Endothelial cell of umbilical vein (primary cell): ENCODE results near the gene GLDN. TPM values are rescaled to one million over a fixed set of nuclear protein-coding genes. Genes with fewer than 3 reads are reported as not detected.

Experiments used
- BruUV-seq: library from RNA; stranded (reverse); fragments of 400-500 nt; replicated peaks from 2 replicates; lab custom pipeline; 2021; lab: Mats Ljungman, UMichigan
- CTCF ChIA-PET: fragments of 300-600, 350-600 bp; sonication (Branson Sonifier 250); formaldehyde crosslinking; loops from one replicate; lab custom pipeline; 2021; ENCODE audit warnings: antibody characterized with exemption, inconsistent platforms; lab: Charles Lee
- POLR2A ChIA-PET: fragments of 300-600, 350-600 bp; sonication (Branson Sonifier 250); formaldehyde crosslinking; loops from one replicate; lab custom pipeline; 2021; ENCODE audit warnings: antibody characterized with exemption, inconsistent platforms; lab: Charles Lee
- DNase-seq: peaks from one replicate; pipeline ENCODE4 v3.0.0-alpha.2; 2011; ENCODE audit warnings: low read depth, low spot score
- FAIRE-seq: peaks from 2 replicates; lab custom pipeline; 2011; peaks lifted over from hg19 to GRCh38; lab: Jason Lieb, UNC
- H2AFZ ChIP-seq: 2 replicates; pipeline ENCODE4 v1.6.0; 2012; ENCODE audit warnings: low read depth, low read length, control low read depth, inconsistent platforms
- H3K27ac ChIP-seq: 2 replicates; pipeline ENCODE4 v1.5.1; 2011; ENCODE audit warnings: low read depth, mild to moderate bottlenecking, control low read depth, low read length, moderate library complexity; ENCODE audit not compliant: insufficient read depth
- H3K27me3 ChIP-seq, 2 experiments: 2 replicates each; pipeline versions ENCODE4 v1.6.0 to v1.6.1; 2011; ENCODE audit warnings: low read length in 2 of 2, mixed read lengths in 1 of 2; ENCODE audit not compliant: control insufficient read depth in 2 of 2, insufficient read depth in 2 of 2
- H3K36me3 ChIP-seq, 2 experiments: 2 replicates in 1 of 2; 3 replicates in 1 of 2; pipeline ENCODE4 v1.5.1; 2011; ENCODE audit warnings: low read length in 2 of 2, mild to moderate bottlenecking in 1 of 2, moderate library complexity in 1 of 2; ENCODE audit not compliant: control insufficient read depth in 2 of 2, insufficient read depth in 2 of 2; ENCODE audit errors: extremely low read depth in 1 of 2
- H3K4me1 ChIP-seq: 3 replicates; pipeline ENCODE4 v1.5.1; 2011; ENCODE audit warnings: mild to moderate bottlenecking, low read length; ENCODE audit not compliant: control insufficient read depth, insufficient read depth; ENCODE audit errors: extremely low read depth
- H3K4me2 ChIP-seq: 2 replicates; pipeline ENCODE4 v1.6.1; 2011; ENCODE audit warnings: low read length, control low read depth, mixed read lengths; ENCODE audit not compliant: insufficient read depth
- H3K4me3 ChIP-seq, 3 experiments: fragments of 200-600 bp in 1 of 3; sonication (generic), shearing (Covaris generic) in 1 of 3; replicated peaks in 1 of 3; 2 replicates each; pipeline ENCODE4 v1.5.1; 2011 to 2016; ENCODE audit warnings: control low read depth in 3 of 3, low read length in 3 of 3, mild to moderate bottlenecking in 2 of 3, inconsistent platforms in 1 of 3, low read depth in 1 of 3, moderate library complexity in 1 of 3; ENCODE audit not compliant: insufficient read depth in 1 of 3
- H3K79me2 ChIP-seq: 2 replicates; pipeline ENCODE4 v1.6.0; 2012; ENCODE audit warnings: low read length, inconsistent platforms; ENCODE audit not compliant: control insufficient read depth, insufficient read depth
- H3K9ac ChIP-seq: replicated peaks from 2 replicates; pipeline ENCODE3; 2011; ENCODE audit warnings: low read length, control low read depth; ENCODE audit not compliant: insufficient read depth; ENCODE audit errors: extremely low read depth
- H3K9me1 ChIP-seq: replicated peaks from 3 replicates; pipeline ENCODE4 v1.6.0; 2011; ENCODE audit warnings: mild to moderate bottlenecking, low read length; ENCODE audit not compliant: control insufficient read depth, insufficient read depth; ENCODE audit errors: extremely low read depth
- H3K9me3 ChIP-seq: replicated peaks from 2 replicates; pipeline ENCODE4 v1.5.1; 2012; ENCODE audit warnings: low read length, inconsistent platforms; ENCODE audit not compliant: control insufficient read depth, insufficient read depth
- H4K20me1 ChIP-seq: replicated peaks from 2 replicates; pipeline ENCODE3; 2011; ENCODE audit warnings: mild to moderate bottlenecking, low read length; ENCODE audit not compliant: control insufficient read depth, insufficient read depth; ENCODE audit errors: extremely low read depth
- EZH2 ChIP-seq: IDR thresholded peaks from 2 replicates; pipeline ENCODE4 v1.6.1; 2012; ENCODE audit warnings: borderline replicate concordance, low read depth, mild to moderate bottlenecking, moderate library complexity, low read length, inconsistent platforms; ENCODE audit not compliant: severe bottlenecking
- FOS ChIP-seq: IDR thresholded peaks from 2 replicates; pipeline ENCODE4 v1.6.1; 2011; ENCODE audit warnings: mild to moderate bottlenecking, low read length, moderate library complexity, borderline replicate concordance; ENCODE audit not compliant: insufficient read depth
- GATA2 ChIP-seq: IDR thresholded peaks from 2 replicates; pipeline ENCODE4 v1.7.0; 2011; ENCODE audit warnings: low read depth, mild to moderate bottlenecking, moderate library complexity, mixed read lengths, low read length; ENCODE audit not compliant: insufficient read length, insufficient read depth
- JUN ChIP-seq: IDR thresholded peaks from 2 replicates; pipeline ENCODE4 v1.6.1; 2011; ENCODE audit warnings: borderline replicate concordance, low read depth; ENCODE audit not compliant: insufficient read length, insufficient read depth
- MYC ChIP-seq: IDR thresholded peaks from one replicate; pipeline ENCODE4 v1.6.1; 2011; ENCODE audit warnings: mild to moderate bottlenecking, low read depth, low read length
- POLR2AphosphoS5 ChIP-seq: IDR thresholded peaks from 2 replicates; pipeline ENCODE4 v1.6.1; 2012; ENCODE audit warnings: low read depth, mild to moderate bottlenecking, control low read depth, low read length, moderate library complexity; ENCODE audit not compliant: insufficient read depth
- dilution Hi-C: fragments of 300-500 bp; cut with MboI; formaldehyde crosslinking; loops from one replicate; pipeline ENCODE4 v1.15.0; 2019; ENCODE audit warnings: low sequenced_read_pairs; ENCODE audit not compliant: extremely low pct_ligation_motif_present
- intact Hi-C: fragments of 100-400 bp; cut with micrococcal nuclease; formaldehyde crosslinking; loops from one replicate; pipeline ENCODE4 v1.10.0; 2022
- polyA plus RNA-seq, 4 experiments: library from polyadenylated mRNA; depleted of rRNA in 3 of 4; stranded (reverse) in 3 of 4; unstranded in 1 of 4; fragments of >200 nt; gene quantifications; 2 replicates each; pipeline versions ENCODE4 v1.2.1 to v1.2.3, GENCODE V29; 2011 to 2012; ENCODE audit warnings: missing spikeins in 1 of 4
- total RNA-seq: library from RNA; stranded (reverse); gene quantifications from 2 replicates; pipeline ENCODE4 v1.2.3, GENCODE V29; 2021
- TF ChIP-seq, protein P1 (sequence below): IDR thresholded peaks from 2 replicates; pipeline ENCODE4 v1.6.1; 2011; ENCODE audit not compliant: insufficient read depth, insufficient read length
- TF ChIP-seq, protein P2 (sequence below), 2 donors: IDR thresholded peaks; 1 replicate in 1 of 2; 2 replicates in 1 of 2; pipeline ENCODE4 v1.5.1; 2011; ENCODE audit warnings: low read length in 2 of 2, mild to moderate bottlenecking in 2 of 2, moderate library complexity in 2 of 2, control low read depth in 1 of 2, inconsistent platforms in 1 of 2, low read depth in 1 of 2; ENCODE audit not compliant: insufficient read depth in 1 of 2; ENCODE audit errors: extremely low read depth in 1 of 2

GLDN gene
- total and polyA plus RNA-seq, 2 donors (not counting 3 experiments of a cell fraction or from before 2014, with no cell fraction given) = not detected

DNA sequence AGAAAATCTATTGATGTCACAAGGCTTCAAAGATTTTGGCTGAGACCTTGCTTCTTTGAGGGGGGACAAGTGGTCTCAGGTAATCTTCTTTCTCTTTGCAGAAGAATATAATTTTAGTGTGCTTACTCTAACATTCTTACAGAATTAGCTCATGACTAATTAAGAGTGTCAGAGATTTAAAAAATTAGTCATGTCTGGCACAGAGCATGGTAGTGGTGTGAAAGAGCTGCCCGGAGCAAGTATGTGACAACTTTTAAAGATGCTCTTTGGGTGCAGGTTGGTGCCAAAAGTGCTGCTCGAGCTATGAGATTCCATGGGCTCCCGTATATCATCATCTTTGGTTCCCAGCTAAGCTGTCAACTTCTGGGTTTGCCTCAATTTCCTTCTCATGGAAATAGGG is 34.1 kb upstream of the GLDN start:
- no TSS peak for BruUV-seq
- H3K4me1 ChIP-seq = no peaks in the 10 kb centered on the region
- H4K20me1 ChIP-seq = no peaks in the 10 kb centered on the region
- H3K27me3 ChIP-seq = peaks cover 80 to 87% of the 10 kb centered on the region in 2 experiments
- no peak overlapping the region for H3K9ac ChIP-seq
- no peak overlapping the region for H2AFZ ChIP-seq
- H3K4me3 ChIP-seq = no peak overlapping the region
- H3K27ac ChIP-seq = no peak overlapping the region
- no peaks in the 10 kb centered on the region for H3K36me3 ChIP-seq
- H3K79me2 ChIP-seq = no peaks in the 10 kb centered on the region
- DNase-seq (no peak), FAIRE-seq (no peak)
- ChIA-PET CTCF (interaction anchor here (1.3 to 1.6 kb wide), 3 partner anchors 26 to 282 kb away, joined by 3 to 5 read pairs (median 4); no protein-coding TSS in a partner anchor), POLR2A (no interaction called here)
- TF ChIP-seq EZH2 (no peak), JUN (no peak), GATA2 (no peak), POLR2AphosphoS5 (no peak), MYC (no peak), FOS (no peak)
- TF ChIP-seq, protein P1, sequence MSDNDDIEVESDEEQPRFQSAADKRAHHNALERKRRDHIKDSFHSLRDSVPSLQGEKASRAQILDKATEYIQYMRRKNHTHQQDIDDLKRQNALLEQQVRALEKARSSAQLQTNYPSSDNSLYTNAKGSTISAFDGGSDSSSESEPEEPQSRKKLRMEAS = no peak
- TF ChIP-seq, protein P2, sequence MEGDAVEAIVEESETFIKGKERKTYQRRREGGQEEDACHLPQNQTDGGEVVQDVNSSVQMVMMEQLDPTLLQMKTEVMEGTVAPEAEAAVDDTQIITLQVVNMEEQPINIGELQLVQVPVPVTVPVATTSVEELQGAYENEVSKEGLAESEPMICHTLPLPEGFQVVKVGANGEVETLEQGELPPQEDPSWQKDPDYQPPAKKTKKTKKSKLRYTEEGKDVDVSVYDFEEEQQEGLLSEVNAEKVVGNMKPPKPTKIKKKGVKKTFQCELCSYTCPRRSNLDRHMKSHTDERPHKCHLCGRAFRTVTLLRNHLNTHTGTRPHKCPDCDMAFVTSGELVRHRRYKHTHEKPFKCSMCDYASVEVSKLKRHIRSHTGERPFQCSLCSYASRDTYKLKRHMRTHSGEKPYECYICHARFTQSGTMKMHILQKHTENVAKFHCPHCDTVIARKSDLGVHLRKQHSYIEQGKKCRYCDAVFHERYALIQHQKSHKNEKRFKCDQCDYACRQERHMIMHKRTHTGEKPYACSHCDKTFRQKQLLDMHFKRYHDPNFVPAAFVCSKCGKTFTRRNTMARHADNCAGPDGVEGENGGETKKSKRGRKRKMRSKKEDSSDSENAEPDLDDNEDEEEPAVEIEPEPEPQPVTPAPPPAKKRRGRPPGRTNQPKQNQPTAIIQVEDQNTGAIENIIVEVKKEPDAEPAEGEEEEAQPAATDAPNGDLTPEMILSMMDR (IDR thresholded peaks at IDR 0.05; ENCODE audit: extremely low read depth in 1 of 2, insufficient read depth in 1 of 2, low read depth in 1 of 2, low read length in 2 of 2) = no peak
- H3K4me2 ChIP-seq = no peak overlapping the region
- intact Hi-C loops (no loop called here), dilution Hi-C loops (no loop called here)
- H3K9me3 ChIP-seq = no peaks in the 10 kb centered on the region
- no peaks in the 10 kb centered on the region for H3K9me1 ChIP-seq
